SH-SY5Y (cell line): ENCODE data around the gene PORCN.

Experiments
- GATA2 ChIP-seq: IDR thresholded peaks from 2 replicates; pipeline ENCODE4 v1.6.1; 2011; ENCODE audit warnings: mild to moderate bottlenecking, low read depth, low read length
- GATA3 ChIP-seq: IDR thresholded peaks from 2 replicates; pipeline ENCODE4 v1.6.1; 2011; ENCODE audit warnings: low read depth, mild to moderate bottlenecking, low read length, moderate library complexity

DNA sequence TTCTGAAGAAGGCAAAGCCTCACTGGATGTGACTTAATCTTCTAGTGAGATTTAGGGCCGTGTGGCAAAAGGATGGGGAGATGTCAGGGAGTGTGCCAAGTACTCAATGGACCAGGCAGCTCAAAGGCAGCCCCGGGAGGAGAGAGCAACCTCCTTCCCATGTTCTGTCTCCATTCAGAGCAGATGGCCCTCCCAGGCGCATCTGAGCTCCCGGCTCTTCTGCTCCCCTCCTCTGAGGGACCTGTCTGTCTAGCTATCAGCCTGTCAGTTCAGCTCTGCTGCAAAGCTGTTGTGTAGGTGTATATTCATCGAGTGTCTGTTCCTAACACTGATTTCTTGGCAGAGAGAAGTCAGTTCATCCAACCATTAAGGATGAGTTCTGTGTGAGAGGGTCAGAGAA lies 10.9 kb upstream of the PORCN start:
- no peak for TF ChIP-seq GATA2
- TF ChIP-seq GATA3: no peak
